Hair follicle dermal papilla cell (primary cell): ENCODE results near the gene POTEH. TPM values are rescaled to one million over a fixed set of nuclear protein-coding genes. Genes with fewer than 3 reads are reported as not detected.

ENCODE experiments used
- small RNA-seq: library from RNA; depleted of rRNA; stranded (forward); fragments of <200 nt; gene quantifications from one replicate; pipeline ENCODE3, GENCODE V24; 2012
- total RNA-seq: library from RNA; depleted of rRNA; stranded (reverse); fragments of >200 nt; gene quantifications from 2 replicates; pipeline ENCODE4 v1.2.3, GENCODE V29; 2012

Gene POTEH
- total RNA-seq: not detected in 2 replicates

GRCh38 chr22:15689749-15690125, at the start of gene POTEH:
TSS of gene POTEH (plus strand) at chr22:15690026. CDS start at chr22:15690078, 52 bp downstream.

Small RNA genes within 50 kb of the gene (small RNA-seq; reads per million reads assigned to genes)
- gene RNU6-816P: not detected

Other genes with a start within 250 kb of the POTEH start
- gene OR11H1, start 161.8 kb upstream of the POTEH start, total RNA-seq: not detected in 2 replicates